OCI-M2 (cell line): ENCODE measurements around the gene SUV39H2.
"Not testable (repeated sequence)": the region's sequence is repeated elsewhere in the genome, so short reads cannot be mapped to it uniquely, and the experiment has no call there.

Experiments
- DNase-seq: peaks from one replicate; lab custom pipeline; 2025; ENCODE audit not compliant: unreplicated experiment; lab: John Stamatoyannopoulos, UW

The SUV39H2 gene

GRCh38 chr10:14930610-14931009 lies 51.9 kb downstream of the SUV39H2 start:
- DNase-seq: no peak

GRCh38 chr10:14936584-14936983 lies 57.9 kb downstream of the SUV39H2 start:
- no peak for DNase-seq

DNA sequence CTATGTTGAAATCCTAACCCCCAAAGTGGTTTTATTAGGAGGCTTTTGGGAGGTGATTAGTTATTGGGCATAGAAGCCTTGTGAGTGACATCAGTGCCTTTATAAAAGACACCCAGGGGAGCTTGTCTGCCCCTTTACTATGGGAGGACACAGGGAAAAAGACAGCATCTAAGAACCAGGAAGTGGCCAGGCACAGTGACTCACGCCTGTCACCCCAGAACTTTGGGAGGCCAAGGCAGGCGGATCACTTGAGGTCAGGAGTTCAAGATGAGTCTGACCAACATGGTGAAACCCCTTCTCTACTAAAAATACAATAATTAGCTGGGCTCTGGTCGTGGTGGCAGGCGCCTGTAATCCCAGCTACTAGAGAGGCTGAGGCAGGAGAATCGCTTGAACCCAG lies 60.3 kb downstream of the SUV39H2 start:
- not testable (repeated sequence) for DNase-seq

DNA sequence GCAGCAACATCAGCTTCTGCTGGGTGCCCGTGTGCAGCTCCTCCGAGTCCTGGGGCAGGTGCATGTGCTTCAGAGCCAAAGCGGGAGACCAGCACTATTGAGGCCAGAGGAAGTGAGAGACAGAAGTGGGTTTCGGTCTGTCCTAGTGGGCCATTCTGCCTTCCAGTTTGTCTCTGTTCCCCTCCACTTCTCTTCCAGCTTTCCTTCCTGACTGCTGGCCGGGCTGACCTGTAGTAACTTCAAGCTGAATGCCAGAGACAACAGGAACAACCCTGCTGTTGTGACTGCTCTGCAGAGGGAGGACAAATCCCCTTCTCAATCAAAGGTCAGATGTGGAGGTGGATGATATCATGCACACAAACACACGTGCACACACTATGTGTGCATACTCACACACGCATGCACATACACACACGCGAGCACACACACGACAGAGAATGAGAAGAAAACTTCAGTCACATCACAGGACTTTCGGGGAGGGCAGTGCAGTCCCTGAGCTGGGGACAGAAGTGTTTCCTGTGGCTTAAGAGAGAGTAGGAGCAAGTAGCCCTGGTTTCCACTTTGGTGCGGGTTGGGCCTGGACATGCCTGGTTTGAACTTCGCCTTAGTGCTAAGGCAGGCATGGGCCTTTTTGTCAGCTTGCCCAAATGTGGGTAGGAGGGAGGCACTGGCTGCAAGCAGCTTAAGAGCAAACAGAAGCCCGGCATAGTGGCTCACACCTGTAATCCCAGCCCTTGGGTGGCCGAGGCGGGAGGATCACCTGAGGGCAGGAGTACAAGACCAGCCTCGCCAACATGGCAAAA lies 63.7 kb downstream of the SUV39H2 start:
- DNase-seq: not testable (repeated sequence)

DNA sequence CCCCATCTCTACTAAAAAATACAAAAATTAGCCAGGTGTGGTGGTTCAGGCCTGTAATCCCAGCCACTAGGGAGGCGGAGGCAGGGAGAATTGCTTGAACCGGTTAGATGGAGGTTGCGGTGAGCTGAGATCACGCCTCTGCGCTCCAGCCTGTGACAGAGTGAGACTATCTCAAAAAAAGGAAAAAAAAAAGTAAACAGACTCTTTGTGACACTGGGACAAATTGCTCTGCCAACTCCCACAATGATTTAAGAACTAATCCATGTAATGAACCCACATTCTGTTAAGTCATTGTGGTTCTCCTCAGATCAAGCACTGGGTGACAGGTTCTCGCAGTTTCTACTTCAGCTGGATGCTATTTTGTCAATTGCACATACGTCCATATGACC lies 64.3 kb downstream of the SUV39H2 start:
- DNase-seq: not testable (repeated sequence)

DNA sequence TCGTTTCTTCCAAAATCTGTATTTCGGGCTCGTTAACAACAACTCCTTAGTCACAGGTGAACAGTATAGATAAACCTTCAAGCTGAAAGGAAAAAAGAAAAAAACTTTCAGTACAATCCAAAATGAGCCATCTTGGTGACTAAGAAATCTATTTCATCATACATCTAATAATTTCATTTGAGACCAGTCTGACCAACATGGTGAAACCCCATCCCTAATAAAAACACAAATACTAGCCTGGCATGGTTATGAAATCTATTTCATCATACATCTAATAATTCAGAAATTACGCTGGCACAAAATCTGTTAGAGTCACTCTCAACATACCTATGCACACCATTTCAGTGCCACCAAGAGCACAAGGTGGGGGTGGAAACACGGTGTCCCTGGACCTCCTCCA lies 66.4 kb downstream of the SUV39H2 start:
- no peak for DNase-seq

DNA sequence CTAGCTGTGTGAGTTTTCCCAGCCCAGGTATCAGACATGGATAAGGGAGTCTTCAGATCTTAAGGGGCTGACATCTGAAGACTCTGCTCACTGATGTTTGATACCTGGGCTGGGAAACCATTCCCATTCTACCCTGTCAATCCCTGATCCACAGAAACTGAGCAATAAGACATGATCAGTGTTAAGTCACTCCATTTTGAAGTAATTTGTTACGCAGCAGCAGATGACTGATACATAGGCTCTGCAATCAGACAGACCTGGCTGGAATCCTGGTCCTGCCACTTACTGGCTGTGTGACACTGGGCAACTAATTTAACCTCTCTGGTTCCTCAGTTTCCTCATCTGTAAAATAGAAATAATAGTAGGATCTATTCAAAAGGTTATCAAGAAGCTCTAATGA lies 68.6 kb downstream of the SUV39H2 start:
- no peak for DNase-seq

GRCh38 chr10:14949291-14949690 lies 70.6 kb downstream of the SUV39H2 start:
- DNase-seq: no peak

- DNase-seq: no peak
Measured at GRCh38 chr10:14952851-14953423, 74.3 kb downstream of the SUV39H2 start.

- peak; percentile 48 for DNase-seq
Measured at GRCh38 chr10:14953424-14954000, 74.8 kb downstream of the SUV39H2 start.
